GM10248 (cell line): ENCODE measurements around the gene ZBED5.

Experiments used
- CTCF ChIA-PET: fragments of 300-600 bp; sonication (Branson Sonifier 250); formaldehyde crosslinking; extraction: SDS; loops from one replicate; lab custom pipeline; 2021; ENCODE audit warnings: antibody characterized with exemption; lab: Yijun Ruan, JAX
- POLR2A ChIA-PET: fragments of 350-650 bp; sonication (Branson Sonifier 250); formaldehyde crosslinking; extraction: SDS; loops from one replicate; lab custom pipeline; 2020; ENCODE audit warnings: antibody characterized with exemption; lab: Yijun Ruan, JAX
- DNase-seq: peaks from one replicate; pipeline ENCODE4 v3.0.0; 2012; ENCODE audit errors: extremely low spot score
- CTCF ChIP-seq: IDR thresholded peaks from 2 replicates; pipeline ENCODE4 v1.5.1; 2012; ENCODE audit warnings: mild to moderate bottlenecking, low read depth; ENCODE audit errors: extremely low read depth, missing control alignments, control extremely low read depth

Gene ZBED5

GRCh38 chr11:10857709-10858438 lies at the start of gene ZBED5:
ZBED5 (minus strand) TSS chr11:10858053; CDS start chr11:10854945, 3,108 bp downstream.
- POLR2A ChIA-PET: interaction anchor here (0.5 to 3.3 kb wide), 6 partner anchors 10 to 635 kb away, joined by 3 to 58 read pairs (median 4); partner anchors contain the start of gene EIF4G2
- DNase-seq: peak; percentile 94
- CTCF ChIA-PET: interaction anchor here (1.0 to 2.2 kb wide), 6 partner anchors 10 to 204 kb away, joined by 3 to 11 read pairs (median 5); partner anchors contain the start of gene EIF4G2
- TF ChIP-seq CTCF: peak; percentile 26

- POLR2A ChIA-PET: no interaction called here
- CTCF ChIA-PET: interaction anchor here (0.6 to 3.4 kb wide), 11 partner anchors 12 to 136 kb away, joined by 3 to 23 read pairs (median 3); partner anchors contain the start of gene EIF4G2
- TF ChIP-seq CTCF: no peak
- DNase-seq: no peak
Measured at GRCh38 chr11:10906521-10906920, 48.7 kb upstream of the ZBED5 start.

GRCh38 chr11:10902301-10903063 lies 44.6 kb upstream of the ZBED5 start:
- no peak for TF ChIP-seq CTCF
- ChIA-PET CTCF (interaction anchor here (1.1 kb wide), 1 partner anchor 110 kb away, joined by 3 read pairs; no protein-coding TSS in a partner anchor), POLR2A (no interaction called here)
- no peak for DNase-seq

GRCh38 chr11:10900681-10901415 lies 43.0 kb upstream of the ZBED5 start:
- DNase-seq: no peak
- TF ChIP-seq CTCF: no peak
- POLR2A ChIA-PET: no interaction called here
- CTCF ChIA-PET: interaction anchor here (1.1 to 2.2 kb wide), 4 partner anchors 10 to 41 kb away, joined by 3 to 6 read pairs (median 4); no protein-coding TSS in a partner anchor

- TF ChIP-seq CTCF: no peak
- DNase-seq: no peak
- ChIA-PET POLR2A (interaction anchor here (1.0 kb wide), 1 partner anchor 90 kb away, joined by 3 read pairs; the partner anchor contains the start of gene EIF4G2), CTCF (interaction anchor here (1.4 to 2.6 kb wide), 4 partner anchors 12 to 106 kb away, joined by 4 to 6 read pairs (median 5); no protein-coding TSS in a partner anchor)
Measured at GRCh38 chr11:10899121-10899830, 41.4 kb upstream of the ZBED5 start.
